HG03558 (cell line): ENCODE results near the gene C12orf43.
"Not testable (repeated sequence)": the region's sequence is repeated elsewhere in the genome, so short reads cannot be mapped to it uniquely, and the experiment has no call there.

Experiments used
- ATAC-seq: cut with Tn5 transposase; IDR thresholded peaks from one replicate; pipeline ENCODE4 v1.9.1; 2021; ENCODE audit warnings: moderate number of reproducible peaks; ENCODE audit not compliant: unreplicated experiment; ENCODE audit errors: extremely low read depth

Gene C12orf43, protein sequence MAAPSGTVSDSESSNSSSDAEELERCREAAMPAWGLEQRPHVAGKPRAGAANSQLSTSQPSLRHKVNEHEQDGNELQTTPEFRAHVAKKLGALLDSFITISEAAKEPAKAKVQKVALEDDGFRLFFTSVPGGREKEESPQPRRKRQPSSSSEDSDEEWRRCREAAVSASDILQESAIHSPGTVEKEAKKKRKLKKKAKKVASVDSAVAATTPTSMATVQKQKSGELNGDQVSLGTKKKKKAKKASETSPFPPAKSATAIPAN

GRCh38 chr12:121015825-121016766 lies at the start of gene C12orf43:
Gene C12orf43, minus strand, starts transcription at chr12:121016487. Its CDS starts 13 bp downstream, at chr12:121016474.
- peak; percentile 89 for ATAC-seq

GRCh38 chr12:121065345-121065744 lies 49.1 kb upstream of the C12orf43 start:
- ATAC-seq, result no peak

- not testable (repeated sequence) for ATAC-seq
Measured at GRCh38 chr12:121064586-121064985, 48.3 kb upstream of the C12orf43 start.

- no peak for ATAC-seq
Measured at GRCh38 chr12:121064116-121064515, 47.8 kb upstream of the C12orf43 start.

DNA sequence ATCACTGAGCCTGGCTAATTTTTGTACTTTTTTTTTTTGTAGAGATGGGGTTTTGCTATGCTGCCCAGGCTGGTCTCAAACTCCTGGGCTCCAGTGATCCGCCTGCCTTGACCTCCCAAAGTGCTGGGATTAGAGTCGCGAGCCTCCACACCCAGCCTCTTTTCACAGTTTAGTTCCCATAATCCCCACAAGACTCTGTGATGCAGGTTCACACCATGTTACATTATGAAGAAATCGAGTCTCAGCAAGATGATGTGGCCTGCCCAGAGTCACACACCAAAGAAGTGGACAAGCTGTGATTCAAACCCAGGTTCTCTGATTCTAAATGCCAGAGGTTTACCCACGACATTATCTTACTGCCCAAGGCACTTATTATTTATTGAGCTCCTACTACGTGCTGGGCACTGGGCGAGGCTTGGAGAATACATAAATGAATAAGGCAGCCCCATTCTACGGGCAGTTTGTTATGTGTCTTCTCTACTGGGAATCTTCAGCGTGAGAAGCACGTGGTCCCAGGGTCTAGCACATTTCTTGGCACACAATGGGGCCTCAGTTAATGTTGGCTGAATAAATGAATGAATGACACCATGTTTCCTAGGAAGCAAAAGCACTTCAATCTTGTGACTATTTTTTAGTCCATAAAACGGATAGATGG lies 46.2 kb upstream of the C12orf43 start:
- no peak for ATAC-seq

DNA sequence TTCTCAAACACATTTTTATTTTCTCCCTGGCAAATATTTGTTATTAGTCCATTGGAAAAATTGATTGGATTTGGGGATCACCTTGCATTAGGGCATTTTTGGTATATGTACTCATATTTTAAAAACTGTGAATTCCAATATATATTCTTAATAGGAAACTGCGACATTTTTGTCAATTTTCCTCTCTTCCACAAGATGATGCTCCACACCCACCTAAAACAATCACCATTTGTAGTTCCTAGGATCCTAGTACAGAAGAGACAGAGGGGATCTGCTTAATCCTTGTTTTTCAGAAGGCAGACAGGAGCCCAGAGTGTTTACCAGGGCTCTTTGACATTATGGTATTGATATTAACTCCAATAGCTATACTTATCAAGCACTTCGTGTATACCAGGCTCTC lies 45.5 kb upstream of the C12orf43 start:
- no peak for ATAC-seq

GRCh38 chr12:121060149-121061001 lies 44.1 kb upstream of the C12orf43 start:
- peak; percentile 53 for ATAC-seq

DNA sequence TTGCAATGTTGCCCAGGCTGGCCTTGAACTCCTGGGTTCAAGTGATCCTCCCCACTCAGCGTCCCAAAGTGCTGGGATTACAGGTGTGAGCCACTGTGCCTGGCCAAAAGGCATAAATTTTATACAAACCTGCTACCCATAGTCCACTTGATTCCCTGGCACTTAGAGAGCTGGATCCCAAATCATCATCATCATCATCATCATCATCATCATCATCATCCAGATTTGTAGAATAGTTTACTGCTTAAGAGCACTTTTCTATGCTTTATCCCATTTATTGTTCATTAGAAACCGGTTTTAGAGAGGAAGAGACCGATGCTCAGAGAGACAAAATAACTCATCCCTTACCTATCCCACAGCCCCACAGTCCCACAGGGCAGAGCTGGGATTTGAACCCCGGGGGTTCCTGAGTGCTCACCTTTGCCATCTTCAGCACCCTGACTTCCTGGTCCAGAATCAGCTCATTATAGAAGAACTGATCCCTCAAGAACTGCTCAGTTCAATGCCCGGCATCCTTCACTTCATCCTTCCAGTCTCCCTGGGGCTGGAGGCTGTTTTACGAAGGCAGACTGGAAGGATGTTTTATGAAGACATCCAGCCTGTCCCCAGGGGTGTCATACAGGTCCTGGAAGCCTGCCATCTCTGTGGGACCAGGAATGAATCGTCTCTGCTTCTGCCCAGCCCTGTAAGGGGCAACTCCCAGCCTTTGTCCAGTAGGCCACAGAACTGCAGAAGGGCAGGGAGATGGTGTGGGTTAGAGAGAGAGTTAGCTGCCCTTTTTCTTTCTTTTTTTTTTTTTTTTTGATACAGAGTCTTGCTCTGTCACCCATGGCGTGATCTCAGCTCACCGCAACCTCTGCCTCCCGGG lies 43.0 kb upstream of the C12orf43 start:
- ATAC-seq, result no peak

GRCh38 chr12:121057794-121058193 lies 41.5 kb upstream of the C12orf43 start:
- no peak for ATAC-seq

DNA sequence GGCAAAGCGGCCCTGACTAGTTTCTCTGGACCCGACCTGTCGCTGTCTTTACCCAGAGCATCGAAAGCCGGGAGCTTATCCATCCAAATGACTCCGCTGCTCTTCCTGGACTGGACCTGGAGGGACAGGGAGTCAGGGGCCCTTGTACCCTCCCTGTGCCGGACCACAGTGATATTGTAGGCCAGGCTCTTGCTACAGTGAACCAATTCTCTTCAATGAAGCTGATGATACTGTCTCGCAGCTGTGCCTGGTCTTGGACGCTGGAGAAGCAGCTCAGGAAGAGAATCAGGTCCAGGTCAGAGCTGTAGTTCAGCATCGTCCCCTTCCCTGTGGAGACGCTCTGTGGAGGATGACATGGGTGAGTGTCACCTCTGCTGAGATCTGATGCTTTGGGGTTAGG lies 37.4 kb upstream of the C12orf43 start:
- no peak for ATAC-seq

DNA sequence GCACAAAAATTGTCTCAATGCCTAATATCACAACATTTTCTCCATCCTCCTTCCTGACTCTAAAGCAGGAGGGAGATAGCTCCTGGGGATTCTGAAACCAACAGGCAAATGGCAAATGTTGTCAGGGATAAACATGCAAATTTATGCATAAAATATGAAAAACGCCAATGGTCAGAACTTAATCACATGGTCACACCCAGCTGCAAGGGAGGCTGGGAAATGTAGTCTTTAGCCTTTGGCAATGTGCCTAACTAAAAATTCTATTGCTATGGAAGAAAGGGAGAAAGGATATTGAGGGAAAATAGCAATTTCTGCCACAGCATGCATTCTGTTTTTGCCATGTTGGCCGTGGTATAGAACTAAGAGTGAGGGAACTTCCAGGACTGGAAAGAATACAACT lies 34.4 kb upstream of the C12orf43 start:
- ATAC-seq, result no peak

DNA sequence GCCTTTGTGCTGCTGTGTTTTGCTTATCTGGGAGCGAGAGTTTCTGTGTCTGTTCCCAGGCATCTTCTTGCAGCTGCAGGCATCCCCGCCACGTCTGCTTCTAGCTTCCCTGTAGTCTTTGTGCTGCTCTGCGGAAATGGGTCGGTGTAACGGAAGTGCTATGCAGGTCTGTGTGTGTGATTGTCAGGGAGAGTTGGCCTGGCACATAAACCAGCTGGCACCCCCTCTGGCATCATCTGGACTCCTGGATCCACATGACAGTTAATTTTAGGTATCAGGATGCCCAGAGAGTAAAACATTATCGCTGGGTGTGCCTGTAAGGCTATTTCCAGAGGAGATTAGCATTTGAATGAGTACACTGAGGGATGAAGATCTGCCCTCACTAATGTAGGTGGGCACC lies 32.2 kb upstream of the C12orf43 start:
- ATAC-seq, result no peak

DNA sequence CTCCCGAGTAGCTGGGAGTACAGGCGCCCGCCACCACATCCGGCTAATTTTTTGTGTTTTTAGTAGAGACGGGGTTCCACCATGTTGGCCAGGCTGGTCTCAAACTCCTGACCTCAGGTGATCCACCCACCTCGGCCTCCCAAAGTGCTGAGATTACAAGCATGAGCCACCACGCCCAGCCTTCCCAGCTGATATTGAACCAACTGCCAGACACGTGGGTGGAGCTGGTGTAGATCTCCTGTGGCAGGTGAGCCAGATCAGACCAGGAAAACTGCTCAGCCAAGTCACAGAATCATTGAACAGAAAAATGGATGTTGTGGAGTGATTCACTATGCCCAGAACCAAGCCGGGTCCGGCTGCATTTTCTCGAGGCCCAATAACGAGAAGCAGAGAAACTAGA lies 31.1 kb upstream of the C12orf43 start:
- ATAC-seq, result not testable (repeated sequence)

DNA sequence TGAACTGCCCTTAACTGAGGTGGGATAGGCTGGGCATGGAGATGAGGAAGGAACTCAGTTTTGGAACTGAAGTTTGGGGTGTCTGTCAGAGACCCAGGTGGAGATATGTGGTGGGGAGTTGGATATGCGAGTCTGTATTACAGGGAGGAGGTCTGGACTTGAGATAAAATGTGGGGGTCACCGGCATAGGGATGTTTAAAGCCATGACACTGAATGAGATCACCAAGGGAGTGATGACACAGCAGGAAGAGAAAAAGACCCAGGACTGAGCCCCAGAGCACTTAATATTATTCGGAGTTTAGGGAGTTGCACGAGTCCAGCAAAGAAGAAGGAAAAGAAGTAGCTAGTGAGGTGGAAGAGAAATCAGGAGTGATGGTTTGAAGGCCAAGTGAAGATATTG lies 26.8 kb upstream of the C12orf43 start:
- no peak for ATAC-seq

- no peak for ATAC-seq
Measured at GRCh38 chr12:121038861-121039668, 22.8 kb upstream of the C12orf43 start, which contains the start of gene OASL. Gene OASL, minus strand, starts transcription at chr12:121039246. Its CDS starts 275 bp downstream, at chr12:121038971.

DNA sequence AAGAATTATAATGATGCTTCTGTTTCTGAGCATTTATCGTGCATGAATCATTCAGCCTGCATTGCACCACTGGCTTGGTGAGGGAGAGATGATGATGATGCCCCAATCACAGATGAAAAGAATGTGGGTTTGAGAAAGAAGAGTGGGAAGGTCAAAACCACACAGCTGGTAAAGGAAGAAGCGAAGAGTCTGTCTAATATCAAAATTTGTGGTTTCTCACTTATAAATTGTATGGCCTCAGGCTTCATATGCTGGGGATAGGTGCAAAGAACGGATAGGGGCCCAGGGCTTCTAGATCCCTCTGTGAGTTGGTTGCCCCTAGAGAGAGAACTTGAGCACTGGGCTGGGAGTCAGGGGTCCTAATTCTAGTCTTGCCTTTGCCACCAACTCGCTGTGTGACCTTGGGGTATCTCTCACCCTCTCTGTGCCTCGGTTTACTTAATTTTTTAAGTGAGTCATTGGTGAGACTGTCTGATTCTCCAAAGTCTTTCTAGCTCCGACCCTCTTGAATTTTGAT lies 20.6 kb upstream of the C12orf43 start:
- ATAC-seq, result no peak

- no peak for ATAC-seq
Measured at GRCh38 chr12:121034616-121035305, 18.5 kb upstream of the C12orf43 start.
